COLO829 (cell line): ENCODE data around the gene ST3GAL2.
"Not testable (repeated sequence)": the region's sequence is repeated elsewhere in the genome, so short reads cannot be mapped to it uniquely, and the experiment has no call there.

Source experiments
- DNase-seq: peaks from one replicate; pipeline ENCODE4 v3.0.0; 2012; ENCODE audit warnings: low spot score

Gene ST3GAL2

GRCh38 chr16:70386289-70386986 is 52.5 kb downstream of the ST3GAL2 start:
- DNase-seq = not testable (repeated sequence)

- no peak for DNase-seq
These were observed 55.4 kb downstream of the ST3GAL2 start for GRCh38 chr16:70383421-70383960.

DNA sequence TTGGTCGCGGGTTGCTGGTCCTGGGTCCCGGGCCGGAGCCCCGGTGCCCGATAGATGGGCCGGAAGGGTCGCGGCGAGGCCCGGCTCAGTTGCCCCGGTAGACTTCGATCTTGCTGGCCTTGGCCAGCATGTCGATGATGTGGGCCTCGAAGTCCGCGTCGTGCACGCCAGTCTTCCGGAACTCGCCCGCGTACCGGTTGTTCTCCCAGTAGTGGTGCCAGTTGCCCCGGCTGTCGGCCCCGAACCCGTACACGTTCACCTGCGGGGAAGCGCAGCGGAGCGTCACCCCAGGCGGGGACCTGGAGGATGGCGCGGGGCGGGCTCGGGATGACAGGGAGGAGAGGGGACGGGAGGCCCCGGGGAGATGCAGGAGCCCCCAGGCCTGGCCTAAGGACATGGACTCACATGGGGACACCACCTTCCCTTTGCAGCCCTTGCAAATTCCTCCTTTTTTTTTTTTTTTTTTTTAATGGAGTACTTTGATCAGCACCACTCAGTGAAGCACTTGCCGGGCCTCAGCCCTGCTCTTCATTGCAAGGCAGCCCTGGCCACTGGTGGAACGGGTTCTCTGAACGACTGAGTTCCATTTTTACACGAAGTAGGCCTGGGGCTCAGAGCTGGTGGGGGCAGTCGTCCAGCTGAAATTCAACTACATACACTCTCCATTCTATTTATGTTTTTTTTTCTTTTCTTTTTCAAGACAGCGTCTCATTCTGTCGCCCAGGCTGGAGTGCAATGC is 57.1 kb downstream of the ST3GAL2 start:
- no peak for DNase-seq

DNA sequence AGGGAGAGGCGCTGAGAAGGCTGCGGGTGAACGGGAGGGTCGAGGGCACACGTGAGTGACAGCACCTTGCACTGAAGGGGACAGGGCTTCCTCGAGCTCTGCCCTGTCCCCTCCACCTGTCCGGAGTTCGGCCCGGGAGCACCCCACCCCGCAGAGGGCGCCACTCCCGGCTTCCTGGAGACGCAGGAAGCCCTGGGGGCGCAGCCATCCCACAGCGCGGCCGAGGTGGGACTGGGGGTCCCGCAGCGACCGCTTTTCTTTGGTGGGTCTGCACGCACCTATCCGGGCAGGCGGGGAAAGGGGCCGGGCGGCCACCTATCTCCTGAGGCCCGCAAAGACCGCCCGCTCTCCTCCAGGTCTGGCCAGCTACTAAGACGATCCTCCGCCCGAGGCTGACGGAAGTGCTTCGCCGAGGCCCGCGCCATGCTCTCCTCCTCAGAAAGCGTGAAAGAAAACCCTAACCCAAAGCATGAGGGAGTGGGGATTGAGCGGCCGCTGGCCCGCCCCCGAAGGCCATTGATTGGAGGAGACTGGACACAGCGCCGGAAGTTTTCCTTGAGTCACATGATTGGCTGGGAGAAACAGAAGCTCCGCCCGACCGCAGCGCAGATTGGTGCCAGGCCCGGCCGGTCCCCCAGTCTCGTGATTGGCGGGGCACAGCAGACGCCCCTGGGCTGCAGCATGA is 57.8 kb downstream of the ST3GAL2 start:
- peak; percentile 74 for DNase-seq

GRCh38 chr16:70380248-70380918 is 58.5 kb downstream of the ST3GAL2 start:
- DNase-seq = peak; percentile 28

- no peak for DNase-seq
These were observed 59.9 kb downstream of the ST3GAL2 start for GRCh38 chr16:70378869-70379493.

GRCh38 chr16:70377782-70378181 is 61.1 kb downstream of the ST3GAL2 start:
- no peak for DNase-seq

DNA sequence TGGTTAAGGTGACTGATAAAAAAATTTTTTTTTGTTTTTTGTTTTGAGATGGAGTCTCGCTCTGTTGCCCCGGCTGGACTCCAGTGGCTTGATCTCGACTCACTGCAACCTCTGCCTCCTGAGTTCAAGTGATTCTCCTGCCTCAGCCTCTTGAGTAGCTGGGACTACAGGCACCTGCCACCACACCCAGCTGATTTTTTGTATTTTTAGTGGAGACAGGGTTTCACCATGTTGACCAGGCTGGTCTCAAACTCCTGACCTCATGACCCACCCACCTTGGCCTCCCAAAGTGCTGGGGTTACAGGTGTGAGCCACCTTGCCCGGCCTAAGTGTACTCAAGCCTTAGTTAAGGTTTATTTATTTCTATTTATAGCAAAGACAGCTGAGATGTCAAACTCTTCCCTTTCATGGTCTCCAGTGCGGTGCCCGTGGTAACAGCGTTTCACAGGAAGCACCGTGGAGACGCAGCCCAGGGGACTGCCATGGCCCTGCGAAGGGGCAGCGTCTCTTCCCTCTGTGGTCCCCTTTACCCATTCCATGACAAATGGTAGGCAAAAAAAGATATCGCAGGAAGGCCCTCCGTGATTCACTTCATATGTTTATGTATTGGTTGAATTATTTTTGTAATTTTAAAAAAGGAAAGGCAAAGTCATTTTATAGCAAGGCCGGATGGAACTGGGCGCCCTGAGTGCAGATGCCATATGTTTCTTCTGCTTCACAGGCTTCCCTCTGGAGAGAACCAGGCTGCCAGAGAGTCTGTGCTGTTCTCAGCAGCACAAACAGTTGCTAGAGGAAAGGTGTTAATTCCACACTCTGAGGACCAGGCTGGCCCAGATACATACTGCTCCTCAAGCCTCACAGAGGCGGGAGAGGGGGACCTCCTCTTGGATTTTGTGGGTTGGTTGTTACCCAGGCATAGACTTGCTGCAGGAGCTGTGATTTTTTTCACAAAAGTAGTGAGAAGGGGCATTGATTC is 63.0 kb downstream of the ST3GAL2 start:
- DNase-seq = no peak

- DNase-seq = no peak
These were observed 64.7 kb downstream of the ST3GAL2 start for GRCh38 chr16:70374213-70374612.

- DNase-seq = no peak
These were observed 65.8 kb downstream of the ST3GAL2 start for GRCh38 chr16:70372921-70373728.

DNA sequence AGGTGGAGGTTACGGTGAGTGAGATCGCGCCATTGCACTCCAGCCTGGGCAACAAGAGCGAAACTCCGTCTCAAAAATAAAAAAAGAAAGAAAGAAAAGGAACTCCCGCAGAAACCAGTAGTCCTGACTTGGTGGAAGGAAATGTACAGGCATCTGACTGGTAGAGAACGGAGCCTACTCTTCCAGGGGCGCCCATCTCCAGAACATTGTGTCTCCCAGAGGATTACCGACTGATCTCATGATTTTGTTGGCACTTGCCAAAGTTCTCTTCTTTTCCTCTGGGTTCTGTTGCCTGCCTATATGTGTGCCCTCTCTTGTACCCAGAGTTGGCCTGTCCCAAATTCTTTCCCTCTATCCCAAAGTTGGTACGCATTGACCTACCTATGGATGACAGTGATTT is 68.0 kb downstream of the ST3GAL2 start:
- DNase-seq = no peak

GRCh38 chr16:70370145-70370544 is 68.8 kb downstream of the ST3GAL2 start:
- not testable (repeated sequence) for DNase-seq

DNA sequence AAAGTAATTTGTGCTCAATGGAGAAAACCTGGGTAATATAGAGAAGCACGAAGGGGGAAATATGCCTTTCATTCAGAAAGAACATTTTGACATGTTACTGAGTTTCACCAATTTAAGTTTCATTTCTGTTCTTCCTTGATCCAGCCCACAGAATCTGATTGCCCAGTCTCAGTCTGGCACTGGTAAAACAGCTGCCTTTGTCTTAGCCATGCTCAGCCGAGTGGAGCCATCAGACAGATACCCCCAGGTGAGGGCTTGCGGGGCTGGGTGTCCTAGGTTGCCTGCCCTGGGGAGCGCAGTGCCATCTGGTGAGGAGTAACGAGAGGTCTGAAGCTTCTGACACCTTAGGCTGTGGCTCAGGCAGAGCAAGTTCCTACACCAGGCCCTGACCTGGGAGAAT is 74.5 kb downstream of the ST3GAL2 start:
- DNase-seq = no peak

- no peak for DNase-seq
These were observed 79.3 kb downstream of the ST3GAL2 start for GRCh38 chr16:70359552-70359951.

DNA sequence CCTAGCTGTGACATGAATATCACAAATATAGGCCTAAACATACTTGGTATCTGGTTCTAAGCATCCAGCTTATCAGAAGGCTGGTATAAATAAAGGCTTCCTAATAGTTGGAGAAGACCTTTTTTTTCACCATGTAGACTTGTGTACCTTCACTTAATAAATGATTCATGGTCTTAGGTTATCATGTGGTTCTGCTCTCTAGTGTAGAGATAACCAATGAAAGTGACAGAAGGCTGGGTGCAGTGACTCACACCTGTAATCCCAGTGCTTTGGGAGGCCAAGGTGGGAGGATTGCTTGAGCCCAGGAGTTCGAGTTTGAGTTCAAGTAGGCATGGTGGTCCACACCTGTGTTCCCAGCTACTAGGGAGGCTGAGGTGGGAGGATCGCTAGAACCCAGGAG is 89.1 kb downstream of the ST3GAL2 start:
- no peak for DNase-seq

DNA sequence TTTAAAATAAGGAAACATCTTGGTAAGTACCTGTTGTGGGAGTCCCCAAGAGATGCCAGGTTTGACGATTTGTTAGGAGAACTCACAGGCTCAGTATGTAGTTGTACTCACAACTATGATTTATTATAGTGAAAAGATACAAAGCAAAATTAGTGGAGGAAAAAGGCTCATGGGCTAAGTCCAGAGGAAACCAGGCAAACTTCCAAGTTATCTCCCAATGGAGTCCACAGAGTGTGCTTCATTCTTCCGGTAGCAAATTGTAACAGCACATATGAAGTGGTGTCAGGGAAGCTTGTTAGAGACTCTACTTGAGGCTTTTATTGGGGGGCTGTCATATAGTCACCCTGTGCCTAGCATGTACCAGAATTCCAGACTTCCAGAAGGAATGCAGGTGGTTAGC is 89.9 kb downstream of the ST3GAL2 start:
- no peak for DNase-seq

DNA sequence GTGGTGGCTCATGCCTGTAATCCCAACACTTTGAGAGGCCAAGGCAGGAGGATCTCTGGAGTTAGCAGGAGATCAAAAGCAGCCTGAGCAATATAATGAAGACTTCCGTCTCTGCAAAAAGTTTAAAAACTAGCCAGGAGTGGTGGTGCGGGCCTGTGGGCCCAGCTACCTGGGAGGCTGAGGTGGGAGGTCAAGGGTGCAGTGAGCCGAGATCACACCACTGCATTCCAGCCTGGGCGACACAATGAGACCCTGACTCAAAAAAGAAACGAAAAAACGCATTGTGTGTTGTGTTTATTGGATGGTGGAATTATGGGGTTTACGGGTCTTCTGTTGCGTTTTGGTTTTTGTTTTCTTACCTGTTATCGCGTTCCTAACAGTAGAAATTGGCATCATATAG is 93.1 kb downstream of the ST3GAL2 start:
- no peak for DNase-seq

DNA sequence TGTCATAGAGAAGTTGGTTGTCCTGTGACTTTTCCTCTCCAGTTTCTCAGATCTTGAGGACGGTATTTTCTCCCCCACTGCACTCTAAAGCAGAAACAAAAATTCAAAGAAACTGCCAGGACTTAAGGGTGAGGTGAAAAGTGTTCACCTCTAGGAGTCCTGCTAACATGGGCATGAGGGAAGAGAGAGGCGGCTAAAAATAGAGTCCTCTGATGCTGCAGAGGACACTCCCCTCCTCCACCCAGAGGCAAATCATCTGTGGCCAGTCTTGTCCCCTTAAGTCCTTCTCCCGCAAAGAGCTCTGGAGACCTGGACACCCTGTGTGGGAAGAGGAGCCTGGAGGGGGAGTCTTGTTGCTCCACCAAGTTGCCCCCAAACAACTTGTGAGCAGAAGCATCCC is 96.9 kb downstream of the ST3GAL2 start:
- DNase-seq = no peak

- no peak for DNase-seq
These were observed 97.3 kb downstream of the ST3GAL2 start for GRCh38 chr16:70341600-70341999.

DNA sequence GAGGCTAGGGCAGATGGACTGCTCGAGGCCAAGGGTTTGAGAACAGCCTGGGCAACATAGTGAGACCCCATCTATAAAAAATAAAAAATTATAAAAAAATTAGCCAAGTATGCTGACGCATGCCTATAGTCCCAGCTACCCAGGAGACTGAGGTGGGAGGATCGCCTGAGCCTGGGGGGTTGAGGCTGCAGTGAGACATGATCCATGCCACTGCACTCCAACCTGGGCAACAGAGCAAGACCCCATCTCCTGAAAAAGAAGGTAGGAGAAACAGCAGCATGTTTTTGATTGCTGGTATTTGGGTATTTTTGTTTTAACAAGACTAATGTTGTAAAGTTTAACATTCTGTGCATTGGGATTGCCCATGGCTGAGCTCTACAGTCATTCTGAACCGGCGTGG is 101.1 kb downstream of the ST3GAL2 start:
- no peak for DNase-seq
